ENCODE results near the gene BMPER. TPM values are rescaled to one million over a fixed set of nuclear protein-coding genes. Genes with fewer than 3 reads are reported as not detected.

BMPER gene
- total and polyA plus RNA-seq, 2 of the 8 experiments (the other 6 are each of a cell fraction or from before 2014, with no cell fraction given), result 0.33 to 0.69 TPM

- TF ChIP-seq CHD7 (IDR thresholded peaks at IDR 0.05; ENCODE audit: insufficient replicate concordance, low read length) (no peak), SIN3A (conservative IDR thresholded peaks at IDR 0.05 in 1 of 2, IDR thresholded peaks at IDR 0.05 in 1 of 2; ENCODE audit: low read depth in 1 of 2, low read length in 2 of 2) (no peak), ATF2 (IDR thresholded peaks at IDR 0.05; ENCODE audit: low read length) (no peak), E2F6 (IDR thresholded peaks at IDR 0.05) (no peak), CREB1 (IDR thresholded peaks at IDR 0.05) (no peak), POLR2AphosphoS5 (IDR thresholded peaks at IDR 0.05; ENCODE audit: low read depth, low read length) (no peak), SIX5 (IDR thresholded peaks at IDR 0.05; ENCODE audit: low read depth, low read length) (no peak)
Measured at GRCh38 chr7:34133983-34134782, 228.8 kb downstream of the BMPER start (continued).

Data from H1 (cell line).